ENCODE data around the gene KATNBL1. TPM values are rescaled to one million over a fixed set of nuclear protein-coding genes. Genes with fewer than 3 reads are reported as not detected.

Gene KATNBL1
- total and polyA plus RNA-seq, 2 experiments from 2014 or later: 55.4 to 166 TPM

GRCh38 chr15:34109797-34110663 is 99.9 kb downstream of the KATNBL1 start:
- TF ChIP-seq EZH2 (IDR thresholded peaks at IDR 0.05; ENCODE audit: borderline replicate concordance) (no peak), EZH2phosphoT487 (IDR thresholded peaks at IDR 0.05; ENCODE audit: low read depth, severe bottlenecking, unreplicated experiment) (no peak)
- TF ChIP-seq, protein P1, sequence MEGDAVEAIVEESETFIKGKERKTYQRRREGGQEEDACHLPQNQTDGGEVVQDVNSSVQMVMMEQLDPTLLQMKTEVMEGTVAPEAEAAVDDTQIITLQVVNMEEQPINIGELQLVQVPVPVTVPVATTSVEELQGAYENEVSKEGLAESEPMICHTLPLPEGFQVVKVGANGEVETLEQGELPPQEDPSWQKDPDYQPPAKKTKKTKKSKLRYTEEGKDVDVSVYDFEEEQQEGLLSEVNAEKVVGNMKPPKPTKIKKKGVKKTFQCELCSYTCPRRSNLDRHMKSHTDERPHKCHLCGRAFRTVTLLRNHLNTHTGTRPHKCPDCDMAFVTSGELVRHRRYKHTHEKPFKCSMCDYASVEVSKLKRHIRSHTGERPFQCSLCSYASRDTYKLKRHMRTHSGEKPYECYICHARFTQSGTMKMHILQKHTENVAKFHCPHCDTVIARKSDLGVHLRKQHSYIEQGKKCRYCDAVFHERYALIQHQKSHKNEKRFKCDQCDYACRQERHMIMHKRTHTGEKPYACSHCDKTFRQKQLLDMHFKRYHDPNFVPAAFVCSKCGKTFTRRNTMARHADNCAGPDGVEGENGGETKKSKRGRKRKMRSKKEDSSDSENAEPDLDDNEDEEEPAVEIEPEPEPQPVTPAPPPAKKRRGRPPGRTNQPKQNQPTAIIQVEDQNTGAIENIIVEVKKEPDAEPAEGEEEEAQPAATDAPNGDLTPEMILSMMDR (IDR thresholded peaks at IDR 0.05; ENCODE audit: poor library complexity): peak; percentile 67
- Histone ChIP-seq H2AFZ (no peak overlapping the region), H3K27ac (no peak overlapping the region), H3K4me2 (no peak overlapping the region), H3K9me3 (ENCODE audit: low read depth) (no peaks in the 10 kb centered on the region), H3K36me3 (replicated peaks; ENCODE audit: insufficient read depth, low read depth) (no peaks in the 10 kb centered on the region), H3K79me2 (no peaks in the 10 kb centered on the region), H3K9me2 (replicated peaks; ENCODE audit: insufficient read depth) (no peaks in the 10 kb centered on the region), H3K27me3 (no peaks in the 10 kb centered on the region), H4K20me1 (ENCODE audit: insufficient read depth, poor library complexity, severe bottlenecking) (no peaks in the 10 kb centered on the region), H3K4me3 (no peak overlapping the region), H3K4me1 (ENCODE audit: insufficient read depth) (no peaks in the 10 kb centered on the region)
- 59% methylated on average over 5 of the region's 5 CpGs for WGBS (ENCODE audit: low lambda C conversion rate, missing lambda C conversion rate)
- DNase-seq (ENCODE audit: low spot score): peak; percentile 38

GRCh38 chr15:34107315-34107714 is 102.6 kb downstream of the KATNBL1 start:
- 96% methylated on average over 2 of the region's 2 CpGs for WGBS (ENCODE audit: low lambda C conversion rate, missing lambda C conversion rate)
- H2AFZ ChIP-seq: no peak overlapping the region
- no peak for DNase-seq (ENCODE audit: low spot score)
- no peaks in the 10 kb centered on the region for H3K36me3 ChIP-seq (replicated peaks; ENCODE audit: insufficient read depth, low read depth)
- no peaks in the 10 kb centered on the region for H3K9me3 ChIP-seq (ENCODE audit: low read depth)
- H3K27me3 ChIP-seq: no peaks in the 10 kb centered on the region
- H3K4me3 ChIP-seq: no peak overlapping the region
- no peak overlapping the region for H3K4me2 ChIP-seq
- H3K4me1 ChIP-seq (ENCODE audit: insufficient read depth): peaks cover 5% of the 10 kb centered on the region
- no peaks in the 10 kb centered on the region for H4K20me1 ChIP-seq (ENCODE audit: insufficient read depth, poor library complexity, severe bottlenecking)
- H3K9me2 ChIP-seq (replicated peaks; ENCODE audit: insufficient read depth): no peaks in the 10 kb centered on the region
- H3K27ac ChIP-seq: no peak overlapping the region
- TF ChIP-seq, protein P1 (IDR thresholded peaks at IDR 0.05; ENCODE audit: poor library complexity): no peak
- no peak for TF ChIP-seq EZH2 (IDR thresholded peaks at IDR 0.05; ENCODE audit: borderline replicate concordance)
- no peak for TF ChIP-seq EZH2phosphoT487 (IDR thresholded peaks at IDR 0.05; ENCODE audit: low read depth, severe bottlenecking, unreplicated experiment)
- peaks cover 5% of the 10 kb centered on the region for H3K79me2 ChIP-seq

- Histone ChIP-seq H3K27me3 (no peaks in the 10 kb centered on the region), H3K79me2 (peaks cover 5% of the 10 kb centered on the region), H3K4me2 (no peak overlapping the region), H3K4me3 (no peak overlapping the region), H3K4me1 (ENCODE audit: insufficient read depth) (peaks cover 5% of the 10 kb centered on the region), H2AFZ (no peak overlapping the region), H3K27ac (no peak overlapping the region), H3K9me2 (replicated peaks; ENCODE audit: insufficient read depth) (no peaks in the 10 kb centered on the region), H3K9me3 (ENCODE audit: low read depth) (no peaks in the 10 kb centered on the region), H4K20me1 (ENCODE audit: insufficient read depth, poor library complexity, severe bottlenecking) (no peaks in the 10 kb centered on the region), H3K36me3 (replicated peaks; ENCODE audit: insufficient read depth, low read depth) (no peaks in the 10 kb centered on the region)
- no peak for DNase-seq (ENCODE audit: low spot score)
- TF ChIP-seq EZH2 (IDR thresholded peaks at IDR 0.05; ENCODE audit: borderline replicate concordance) (no peak), EZH2phosphoT487 (IDR thresholded peaks at IDR 0.05; ENCODE audit: low read depth, severe bottlenecking, unreplicated experiment) (no peak)
- TF ChIP-seq, protein P1 (IDR thresholded peaks at IDR 0.05; ENCODE audit: poor library complexity): no peak
- WGBS (ENCODE audit: low lambda C conversion rate, missing lambda C conversion rate): 100% methylated on average over 1 of the region's 1 CpG
These were observed 103.5 kb downstream of the KATNBL1 start for GRCh38 chr15:34106423-34106822.
